T-helper 22 cell (primary cell): Measurements from ENCODE around the gene SERPINE1.
A peak's percentile ranks its signal among the peaks of the same experiment; 100 is the strongest.
"Not testable (repeated sequence)": the region's sequence is repeated elsewhere in the genome, so short reads cannot be mapped to it uniquely, and the experiment has no call there.

Source experiments
- DNase-seq: peaks from one replicate; pipeline ENCODE4 v3.0.0-alpha.2; 2020; ENCODE audit warnings: low read depth

The SERPINE1 gene

GRCh38 chr7:101126651-101127459 is at the start of gene SERPINE1:
TSS of gene SERPINE1 (plus strand) at chr7:101127104. CDS start at chr7:101128394, 1,290 bp downstream.
- no peak for DNase-seq

GRCh38 chr7:101077303-101078086 is 49.4 kb upstream of the SERPINE1 start:
- DNase-seq, result peak; percentile 51

GRCh38 chr7:101081432-101081831 is 45.5 kb upstream of the SERPINE1 start:
- no peak for DNase-seq

GRCh38 chr7:101084865-101085161 is 42.1 kb upstream of the SERPINE1 start:
- DNase-seq, result no peak

GRCh38 chr7:101085162-101085964 is 41.5 kb upstream of the SERPINE1 start, which contains the start of gene TRIM56:
TSS of gene TRIM56 (plus strand) at chr7:101085481. CDS start at chr7:101087313, 1,832 bp downstream.
- DNase-seq, result peak; percentile 59

- no peak for DNase-seq
Observed at GRCh38 chr7:101087334-101088068, 39.4 kb upstream of the SERPINE1 start.

GRCh38 chr7:101088069-101088425 is 38.9 kb upstream of the SERPINE1 start:
- no peak for DNase-seq

GRCh38 chr7:101088858-101089529 is 37.9 kb upstream of the SERPINE1 start:
- DNase-seq, result no peak

- no peak for DNase-seq
Observed at GRCh38 chr7:101089876-101090275, 37.0 kb upstream of the SERPINE1 start.

- not testable (repeated sequence) for DNase-seq
Observed at GRCh38 chr7:101092266-101092905, 34.5 kb upstream of the SERPINE1 start.

- no peak for DNase-seq
Observed at GRCh38 chr7:101093906-101094305, 33.0 kb upstream of the SERPINE1 start.

- DNase-seq, result no peak
Observed at GRCh38 chr7:101094376-101094775, 32.5 kb upstream of the SERPINE1 start.

GRCh38 chr7:101094791-101095375 is 32.0 kb upstream of the SERPINE1 start:
- no peak for DNase-seq

GRCh38 chr7:101096331-101096956 is 30.5 kb upstream of the SERPINE1 start:
- DNase-seq, result no peak

- no peak for DNase-seq
Observed at GRCh38 chr7:101096957-101097347, 30.0 kb upstream of the SERPINE1 start.

- no peak for DNase-seq
Observed at GRCh38 chr7:101097561-101097960, 29.3 kb upstream of the SERPINE1 start.

- DNase-seq, result no peak
Observed at GRCh38 chr7:101099969-101100781, 26.7 kb upstream of the SERPINE1 start.

GRCh38 chr7:101100858-101101847 is 25.8 kb upstream of the SERPINE1 start:
- DNase-seq, result no peak
